Psoas muscle (tissue), 8 donors: ENCODE results near the gene MSRB2. TPM values are rescaled to one million over a fixed set of nuclear protein-coding genes. Genes with fewer than 3 reads are reported as not detected.

Experiments used
- ATAC-seq, 4 donors: fragments of 200-7000 bp; cut with Tn5 transposase; one replicate each; pipeline ENCODE4 v1.9.1; 2020; ENCODE audit warnings: moderate library complexity in 3 of 4, mild to moderate bottlenecking in 2 of 4
- DNase-seq, 2 donors: peaks; one replicate each; pipeline ENCODE4 v3.0.0-alpha.2; 2020
- H3K27ac ChIP-seq: fragments of 200-600 bp; one replicate; pipeline ENCODE4 v1.8.0; 2022
- H3K27me3 ChIP-seq, 3 donors: fragments of 200-600 bp in 1 of 3; one replicate each; pipeline versions ENCODE4 v1.6.1 to v1.8.0; 2013 to 2022; ENCODE audit warnings: low read length in 2 of 3, mild to moderate bottlenecking in 2 of 3, moderate library complexity in 1 of 3; ENCODE audit not compliant: insufficient read depth in 3 of 3
- H3K36me3 ChIP-seq, 2 donors: fragments of 200-600 bp in 1 of 2; one replicate each; pipeline versions ENCODE4 v1.6.1 to v1.8.0; 2013 to 2022; ENCODE audit warnings: low read depth in 1 of 2, mild to moderate bottlenecking in 1 of 2, moderate library complexity in 1 of 2; ENCODE audit not compliant: insufficient read depth in 1 of 2
- H3K4me1 ChIP-seq: fragments of 200-600 bp; one replicate; pipeline ENCODE4 v1.8.0; 2022
- H3K4me3 ChIP-seq: fragments of 200-600 bp; one replicate; pipeline ENCODE4 v1.8.0; 2022; ENCODE audit warnings: mild to moderate bottlenecking
- H3K9me3 ChIP-seq: fragments of 200-600 bp; one replicate; pipeline ENCODE4 v1.8.0; 2022
- WGBS, 3 donors: extraction: QIAGEN DNeasy Blood & Tissue Kit; methylation state at CpG; one replicate each; pipeline versions ENCODE4 v1.1.6 to v1.1.7; 2013; 5-methylcytosine and 5-hydroxymethylcytosine counted together
- intact Hi-C, 2 donors: fragments of 100-400 bp; cut with DNase I; formaldehyde crosslinking; loops; one replicate each; pipeline versions ENCODE4 v1.11.0 to v1.14.2; 2022
- polyA plus RNA-seq, 3 donors: library from polyadenylated mRNA; stranded (reverse); fragments of 200-250 nt; gene quantifications; one replicate each; pipeline ENCODE4 v1.2.3, GENCODE V29; 2013
- total RNA-seq, 4 donors: library from RNA; stranded (reverse); fragmentation: NEBNext Ultra II Directional in 2 of 4; extraction: Animal tissue kit (Norgen Biotek cat#: 25700) in 2 of 4; gene quantifications; one replicate each; pipeline versions ENCODE4 v1.2.1 to v1.2.4, GENCODE V29; 2021 to 2023
- TF ChIP-seq, protein P1 (sequence below): fragments of 200-600 bp; IDR thresholded peaks from one replicate; pipeline ENCODE4 v1.8.0; 2022; ENCODE audit warnings: antibody characterized with exemption
- donor health status: healthy with polysubstance abuse.
- donor health status: DM: no; HTN: no; CAD: no; lungs with moderate emphysema.
- donor health status: Bipolar disorder and iron deficiency.
- donor health status: healthy.
- donor health status: DM: yes; HTN: yes; CAD: no.
- donor health status: DM: no; HTN: no; CAD: no.
- donor health status: DM: no; HTN: no; CAD: no.
- donor health status: DM: yes; HTN: yes; CAD: no.

MSRB2 gene
- total and polyA plus RNA-seq, 7 donors: 19.4 to 69.7 (median 34.3) TPM

GRCh38 chr10:23100331-23101030, 5.1 kb downstream of the MSRB2 start:
- Histone ChIP-seq H3K4me3 (no peak overlapping the region), H3K4me1 (peaks cover 41% of the 10 kb centered on the region), H3K36me3 (peaks cover 4 to 14% of the 10 kb centered on the region in 2 donors), H3K27ac (no peak overlapping the region), H3K27me3 (no peaks in the 10 kb centered on the region), H3K9me3 (no peaks in the 10 kb centered on the region)
- intact Hi-C loops: no loop called here
- TF ChIP-seq, protein P1, sequence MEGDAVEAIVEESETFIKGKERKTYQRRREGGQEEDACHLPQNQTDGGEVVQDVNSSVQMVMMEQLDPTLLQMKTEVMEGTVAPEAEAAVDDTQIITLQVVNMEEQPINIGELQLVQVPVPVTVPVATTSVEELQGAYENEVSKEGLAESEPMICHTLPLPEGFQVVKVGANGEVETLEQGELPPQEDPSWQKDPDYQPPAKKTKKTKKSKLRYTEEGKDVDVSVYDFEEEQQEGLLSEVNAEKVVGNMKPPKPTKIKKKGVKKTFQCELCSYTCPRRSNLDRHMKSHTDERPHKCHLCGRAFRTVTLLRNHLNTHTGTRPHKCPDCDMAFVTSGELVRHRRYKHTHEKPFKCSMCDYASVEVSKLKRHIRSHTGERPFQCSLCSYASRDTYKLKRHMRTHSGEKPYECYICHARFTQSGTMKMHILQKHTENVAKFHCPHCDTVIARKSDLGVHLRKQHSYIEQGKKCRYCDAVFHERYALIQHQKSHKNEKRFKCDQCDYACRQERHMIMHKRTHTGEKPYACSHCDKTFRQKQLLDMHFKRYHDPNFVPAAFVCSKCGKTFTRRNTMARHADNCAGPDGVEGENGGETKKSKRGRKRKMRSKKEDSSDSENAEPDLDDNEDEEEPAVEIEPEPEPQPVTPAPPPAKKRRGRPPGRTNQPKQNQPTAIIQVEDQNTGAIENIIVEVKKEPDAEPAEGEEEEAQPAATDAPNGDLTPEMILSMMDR: no peak
- DNase-seq (no peak), ATAC-seq (no peak)
- WGBS, 3 donors: 71 to 74% (median 73%) methylated on average over 6 of the region's 6 CpGs

- Histone ChIP-seq H3K36me3 (peaks cover 9 to 70% of the 10 kb centered on the region in 2 donors), H3K9me3 (no peaks in the 10 kb centered on the region), H3K27ac (no peak overlapping the region), H3K27me3 (no peaks in the 10 kb centered on the region), H3K4me3 (no peak overlapping the region), H3K4me1 (peaks cover 11% of the 10 kb centered on the region)
- intact Hi-C loops: no loop called here
- TF ChIP-seq, protein P1: no peak
- WGBS, 3 donors: 91 to 94% (median 93%) methylated on average over 10 of the region's 10 CpGs
- ATAC-seq (no peak), DNase-seq (no peak)
Measured at GRCh38 chr10:23106331-23107072, 11.1 kb downstream of the MSRB2 start.

- intact Hi-C loops: no loop called here
- WGBS, 3 donors: 83 to 86% (median 86%) methylated on average over 13 of the region's 13 CpGs
- H3K4me1 ChIP-seq: no peaks in the 10 kb centered on the region
- DNase-seq (no peak), ATAC-seq (no peak)
- H3K36me3 ChIP-seq: peaks cover 8 to 95% of the 10 kb centered on the region in 2 donors
- H3K9me3 ChIP-seq: no peaks in the 10 kb centered on the region
- no peak overlapping the region for H3K4me3 ChIP-seq
- TF ChIP-seq, protein P1: no peak
- no peak overlapping the region for H3K27ac ChIP-seq
- H3K27me3 ChIP-seq: no peaks in the 10 kb centered on the region
Measured at GRCh38 chr10:23110722-23111516, 15.5 kb downstream of the MSRB2 start.

GRCh38 chr10:23111517-23112286, 16.3 kb downstream of the MSRB2 start:
- Histone ChIP-seq H3K27ac (no peak overlapping the region), H3K36me3 (peaks cover 11 to 95% of the 10 kb centered on the region in 2 donors), H3K9me3 (no peaks in the 10 kb centered on the region), H3K4me3 (no peak overlapping the region), H3K4me1 (no peaks in the 10 kb centered on the region), H3K27me3 (no peaks in the 10 kb centered on the region)
- intact Hi-C loops: no loop called here
- 77 to 87% (median 78%) methylated on average over 2 of the region's 2 CpGs for WGBS, 3 donors
- TF ChIP-seq, protein P1: no peak
- ATAC-seq: no peak
- no peak for DNase-seq
